ENCODE data around the gene ARL6IP5.

ARL6IP5 gene

GRCh38 chr3:69090021-69090420, 5.3 kb downstream of the ARL6IP5 start:
- Mint-ChIP-seq H3K27ac (no peak overlapping the region), H3K4me3 (no peak overlapping the region), H3K9me3 (no peaks in the 10 kb centered on the region), H3K36me3 (ENCODE audit: low read depth) (peaks cover 14% of the 10 kb centered on the region), H3K4me1 (peaks cover 58% of the 10 kb centered on the region), H3K27me3 (ENCODE audit: low read depth, poor library complexity) (peaks cover 2% of the 10 kb centered on the region)
- TF ChIP-seq, protein P1, sequence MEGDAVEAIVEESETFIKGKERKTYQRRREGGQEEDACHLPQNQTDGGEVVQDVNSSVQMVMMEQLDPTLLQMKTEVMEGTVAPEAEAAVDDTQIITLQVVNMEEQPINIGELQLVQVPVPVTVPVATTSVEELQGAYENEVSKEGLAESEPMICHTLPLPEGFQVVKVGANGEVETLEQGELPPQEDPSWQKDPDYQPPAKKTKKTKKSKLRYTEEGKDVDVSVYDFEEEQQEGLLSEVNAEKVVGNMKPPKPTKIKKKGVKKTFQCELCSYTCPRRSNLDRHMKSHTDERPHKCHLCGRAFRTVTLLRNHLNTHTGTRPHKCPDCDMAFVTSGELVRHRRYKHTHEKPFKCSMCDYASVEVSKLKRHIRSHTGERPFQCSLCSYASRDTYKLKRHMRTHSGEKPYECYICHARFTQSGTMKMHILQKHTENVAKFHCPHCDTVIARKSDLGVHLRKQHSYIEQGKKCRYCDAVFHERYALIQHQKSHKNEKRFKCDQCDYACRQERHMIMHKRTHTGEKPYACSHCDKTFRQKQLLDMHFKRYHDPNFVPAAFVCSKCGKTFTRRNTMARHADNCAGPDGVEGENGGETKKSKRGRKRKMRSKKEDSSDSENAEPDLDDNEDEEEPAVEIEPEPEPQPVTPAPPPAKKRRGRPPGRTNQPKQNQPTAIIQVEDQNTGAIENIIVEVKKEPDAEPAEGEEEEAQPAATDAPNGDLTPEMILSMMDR (IDR thresholded peaks at IDR 0.05), result no peak
- DNase-seq, result no peak

- Mint-ChIP-seq H3K4me1 (peaks cover 60% of the 10 kb centered on the region), H3K4me3 (peak overlapping the region; percentile 39), H3K9me3 (no peaks in the 10 kb centered on the region), H3K27ac (peak overlapping the region; percentile 82), H3K36me3 (ENCODE audit: low read depth) (peaks cover 14% of the 10 kb centered on the region), H3K27me3 (ENCODE audit: low read depth, poor library complexity) (no peaks in the 10 kb centered on the region)
- TF ChIP-seq, protein P1 (IDR thresholded peaks at IDR 0.05), result no peak
- no peak for DNase-seq
Observed at GRCh38 chr3:69091389-69092029, 6.8 kb downstream of the ARL6IP5 start.

- no peaks in the 10 kb centered on the region for H3K9me3 Mint-ChIP-seq
- H3K27ac Mint-ChIP-seq, result peak overlapping the region; percentile 82
- H3K36me3 Mint-ChIP-seq (ENCODE audit: low read depth), result peaks cover 14% of the 10 kb centered on the region
- peaks cover 59% of the 10 kb centered on the region for H3K4me1 Mint-ChIP-seq
- H3K4me3 Mint-ChIP-seq, result peak overlapping the region; percentile 26
- DNase-seq, result no peak
- no peaks in the 10 kb centered on the region for H3K27me3 Mint-ChIP-seq (ENCODE audit: low read depth, poor library complexity)
- TF ChIP-seq, protein P1 (IDR thresholded peaks at IDR 0.05), result no peak
Observed at GRCh38 chr3:69092030-69092516, 7.3 kb downstream of the ARL6IP5 start.

DNA sequence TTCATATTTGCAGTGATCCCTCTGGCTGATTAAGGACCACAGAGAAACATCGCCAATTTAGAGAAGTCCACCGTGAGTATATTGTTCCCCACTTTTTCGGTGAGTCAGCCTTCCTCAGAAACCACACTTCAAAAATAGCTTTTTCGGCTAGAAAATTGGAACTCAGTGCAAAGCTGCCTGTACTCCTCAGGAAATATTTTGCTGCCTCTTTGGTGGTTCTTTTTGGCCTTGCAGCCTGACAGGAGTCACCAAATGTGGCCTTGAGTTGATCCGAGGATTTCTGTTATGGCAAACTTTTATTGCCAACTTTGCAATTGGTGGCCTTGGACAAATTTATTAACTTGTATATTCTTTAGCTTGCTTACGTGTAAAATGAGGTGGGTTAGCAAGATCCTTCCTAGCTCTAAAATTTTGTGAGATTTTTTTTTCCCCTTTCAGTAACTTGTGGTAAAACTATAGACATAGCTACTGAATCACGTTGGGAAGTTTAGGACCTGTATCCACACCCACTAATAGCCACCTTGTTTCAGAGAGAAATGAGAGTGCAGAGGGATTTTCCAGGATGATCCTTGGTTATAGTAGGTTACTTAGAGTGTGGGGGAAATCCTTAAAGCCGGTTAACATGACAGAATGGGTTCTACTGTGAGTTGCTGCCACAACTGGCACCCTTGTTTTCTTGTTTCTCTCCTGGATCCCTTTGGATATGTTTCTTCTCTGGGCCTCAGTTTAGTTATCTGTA, 9.9 kb downstream of the ARL6IP5 start:
- TF ChIP-seq, protein P1 (IDR thresholded peaks at IDR 0.05), result no peak
- DNase-seq, result no peak
- Mint-ChIP-seq H3K36me3 (ENCODE audit: low read depth) (peaks cover 19% of the 10 kb centered on the region), H3K9me3 (no peaks in the 10 kb centered on the region), H3K27ac (no peak overlapping the region), H3K27me3 (ENCODE audit: low read depth, poor library complexity) (no peaks in the 10 kb centered on the region), H3K4me3 (no peak overlapping the region), H3K4me1 (peaks cover 51% of the 10 kb centered on the region)

GRCh38 chr3:69095636-69096035, 10.9 kb downstream of the ARL6IP5 start:
- no peaks in the 10 kb centered on the region for H3K27me3 Mint-ChIP-seq (ENCODE audit: low read depth, poor library complexity)
- peaks cover 41% of the 10 kb centered on the region for H3K4me1 Mint-ChIP-seq
- peak overlapping the region; percentile 64 for H3K27ac Mint-ChIP-seq
- peaks cover 17% of the 10 kb centered on the region for H3K36me3 Mint-ChIP-seq (ENCODE audit: low read depth)
- TF ChIP-seq, protein P1 (IDR thresholded peaks at IDR 0.05), result no peak
- DNase-seq, result no peak
- H3K9me3 Mint-ChIP-seq, result no peaks in the 10 kb centered on the region
- H3K4me3 Mint-ChIP-seq, result no peak overlapping the region
